H1 (cell line): ENCODE measurements around the gene PREX1. TPM values are rescaled to one million over a fixed set of nuclear protein-coding genes. Genes with fewer than 3 reads are reported as not detected.

ENCODE experiments used
- CTCF ChIA-PET: fragments of 300-600 bp; sonication (Branson Sonifier 250); formaldehyde crosslinking; loops from one replicate; lab custom pipeline; 2021; ENCODE audit not compliant: partially characterized antibody; lab: Charles Lee
- POLR2A ChIA-PET: fragments of 300-600 bp; sonication (Branson Sonifier 250); formaldehyde crosslinking; loops from one replicate; lab custom pipeline; 2021; ENCODE audit warnings: inconsistent platforms; ENCODE audit not compliant: partially characterized antibody; lab: Charles Lee
- DNase-seq, 2 experiments: peaks; one replicate each; pipeline versions ENCODE4 v3.0.0 to v3.0.0-alpha.2; 2010 to 2022; ENCODE audit warnings: low spot score in 2 of 2, low read depth in 1 of 2, mixed read lengths in 1 of 2
- FAIRE-seq: peaks from 2 replicates; lab custom pipeline; 2011; peaks lifted over from hg19 to GRCh38; lab: Jason Lieb, UNC
- H2AFZ ChIP-seq: 2 replicates; pipeline ENCODE4 v1.8.1; 2012; ENCODE audit warnings: low read length, inconsistent platforms
- H2AK5ac ChIP-seq: 2 replicates; pipeline ENCODE4 v1.6.1; 2013; ENCODE audit warnings: low read depth, low read length
- H2BK120ac ChIP-seq: replicated peaks from 2 replicates; pipeline ENCODE3; 2013; ENCODE audit warnings: low read depth, low read length, inconsistent platforms
- H2BK12ac ChIP-seq: 2 replicates; pipeline ENCODE4 v1.6.1; 2013; ENCODE audit warnings: low read depth, low read length
- H2BK15ac ChIP-seq: 2 replicates; pipeline ENCODE4 v1.6.1; 2013; ENCODE audit warnings: low read length
- H2BK20ac ChIP-seq: 2 replicates; pipeline ENCODE4 v1.6.1; 2013; ENCODE audit warnings: low read length
- H2BK5ac ChIP-seq: 2 replicates; pipeline ENCODE4 v1.6.1; 2013; ENCODE audit warnings: low read depth, low read length
- H3K14ac ChIP-seq: 2 replicates; pipeline ENCODE4 v1.6.1; 2013; ENCODE audit warnings: inconsistent platforms; ENCODE audit not compliant: insufficient read length
- H3K18ac ChIP-seq: 2 replicates; pipeline ENCODE4 v1.6.1; 2013; ENCODE audit warnings: low read length; ENCODE audit errors: extremely low read depth
- H3K23ac ChIP-seq: 2 replicates; pipeline ENCODE4 v1.6.1; 2013; ENCODE audit warnings: inconsistent platforms; ENCODE audit not compliant: insufficient read length
- H3K23me2 ChIP-seq: 2 replicates; pipeline ENCODE4 v1.6.1; 2013; ENCODE audit warnings: low read depth, low read length
- H3K27ac ChIP-seq: 2 replicates; pipeline ENCODE4 v1.6.1; 2011; ENCODE audit warnings: low read depth, low read length, inconsistent platforms
- H3K27me3 ChIP-seq, 4 experiments: replicated peaks in 1 of 4; 1 replicate in 1 of 4; 2 replicates in 3 of 4; pipeline versions ENCODE4 v1.6.1 to v1.8.1; 2011 to 2013; ENCODE audit warnings: low read length in 3 of 4, mild to moderate bottlenecking in 3 of 4, inconsistent platforms in 2 of 4, mixed read lengths in 2 of 4, moderate library complexity in 1 of 4; ENCODE audit not compliant: control insufficient read depth in 3 of 4, insufficient read depth in 3 of 4; ENCODE audit errors: extremely low read depth in 1 of 4
- H3K36me3 ChIP-seq, 4 experiments: 2 replicates each; pipeline versions ENCODE4 v1.6.1 to v1.8.1; 2011 to 2013; ENCODE audit warnings: mild to moderate bottlenecking in 4 of 4, low read length in 3 of 4, moderate library complexity in 2 of 4, control low read depth in 1 of 4, inconsistent platforms in 1 of 4; ENCODE audit not compliant: insufficient read depth in 4 of 4, control insufficient read depth in 2 of 4
- H3K4ac ChIP-seq: replicated peaks from 2 replicates; pipeline ENCODE3; 2013; ENCODE audit warnings: low read length, low read depth, mixed read lengths, inconsistent platforms; ENCODE audit not compliant: insufficient read length
- H3K4me1 ChIP-seq, 4 experiments: replicated peaks in 1 of 4; 1 replicate in 1 of 4; 2 replicates in 3 of 4; pipeline versions ENCODE4 v1.6.1 to v1.8.1; 2011 to 2013; ENCODE audit warnings: low read length in 3 of 4, inconsistent platforms in 2 of 4, mixed read lengths in 1 of 4; ENCODE audit not compliant: insufficient read depth in 4 of 4, control insufficient read depth in 3 of 4
- H3K4me2 ChIP-seq, 2 experiments: 2 replicates each; pipeline versions ENCODE4 v1.6.1 to v1.8.1; 2011 to 2013; ENCODE audit warnings: low read depth in 2 of 2, low read length in 2 of 2, control low read depth in 1 of 2, inconsistent platforms in 1 of 2, mild to moderate bottlenecking in 1 of 2; ENCODE audit not compliant: insufficient read depth in 1 of 2
- H3K4me3 ChIP-seq, 4 experiments: fragments of 200-600, 300-600 bp in 1 of 4; sonication (generic), shearing (Covaris generic), sonication (Bioruptor Twin) in 1 of 4; 2 replicates each; pipeline versions ENCODE4 v1.5.1 to v1.8.1; 2011 to 2016; ENCODE audit warnings: low read length in 4 of 4, low read depth in 3 of 4, control low read depth in 2 of 4, inconsistent platforms in 2 of 4, mild to moderate bottlenecking in 2 of 4, mixed read lengths in 1 of 4, moderate library complexity in 1 of 4; ENCODE audit not compliant: insufficient read depth in 2 of 4; ENCODE audit errors: extremely low read depth in 1 of 4
- H3K56ac ChIP-seq: replicated peaks from 2 replicates; pipeline ENCODE3; 2013; ENCODE audit warnings: low read depth, mild to moderate bottlenecking, mixed read lengths, low read length, inconsistent platforms; ENCODE audit not compliant: insufficient read length
- H3K79me1 ChIP-seq: 2 replicates; pipeline ENCODE4 v1.6.1; 2013; ENCODE audit warnings: low read depth, low read length, control low read depth
- H3K79me2 ChIP-seq, 2 experiments: 2 replicates each; pipeline versions ENCODE4 v1.6.1 to v1.8.1; 2012 to 2013; ENCODE audit warnings: low read length in 2 of 2, mild to moderate bottlenecking in 2 of 2, inconsistent platforms in 1 of 2; ENCODE audit not compliant: insufficient read depth in 2 of 2, control insufficient read depth in 1 of 2
- H3K9ac ChIP-seq, 4 experiments: replicated peaks in 1 of 4; 1 replicate in 1 of 4; 2 replicates in 3 of 4; pipeline versions ENCODE4 v1.6.1 to v1.8.1; 2011 to 2013; ENCODE audit warnings: low read depth in 3 of 4, low read length in 3 of 4, control low read depth in 2 of 4, mild to moderate bottlenecking in 2 of 4, moderate library complexity in 2 of 4, inconsistent platforms in 1 of 4; ENCODE audit errors: extremely low read depth in 1 of 4
- H3K9me3 ChIP-seq, 2 experiments: 2 replicates each; pipeline versions ENCODE4 v1.6.1 to v1.8.1; 2012 to 2013; ENCODE audit warnings: mild to moderate bottlenecking in 2 of 2, moderate library complexity in 2 of 2, control low read depth in 1 of 2, inconsistent platforms in 1 of 2, low read depth in 1 of 2, low read length in 1 of 2, mixed read lengths in 1 of 2; ENCODE audit not compliant: insufficient read depth in 2 of 2
- H4K20me1 ChIP-seq, 2 experiments: replicated peaks in 1 of 2; 2 replicates each; pipeline versions ENCODE3 to v1.8.1; 2011 to 2013; ENCODE audit warnings: inconsistent platforms in 2 of 2, low read length in 2 of 2, mild to moderate bottlenecking in 1 of 2; ENCODE audit not compliant: insufficient read depth in 2 of 2, control insufficient read depth in 1 of 2
- H4K5ac ChIP-seq: 2 replicates; pipeline ENCODE4 v1.6.1; 2013; ENCODE audit warnings: low read length, low read depth, mixed read lengths, inconsistent platforms; ENCODE audit not compliant: insufficient read length
- H4K8ac ChIP-seq: 2 replicates; pipeline ENCODE4 v1.8.0; 2013; ENCODE audit warnings: mild to moderate bottlenecking, moderate library complexity, low read length, inconsistent platforms; ENCODE audit not compliant: insufficient read depth; ENCODE audit errors: extremely low read depth
- H4K91ac ChIP-seq: replicated peaks from 2 replicates; pipeline ENCODE3; 2013; ENCODE audit warnings: low read length, mixed read lengths, inconsistent platforms; ENCODE audit not compliant: insufficient read length
- CHD1 ChIP-seq: IDR thresholded peaks from 2 replicates; pipeline ENCODE4 v1.6.1; 2012; ENCODE audit warnings: low read depth, low read length, improper control_type of control experiment
- CTCF ChIP-seq, 3 experiments: IDR thresholded peaks; 1 replicate in 2 of 3; 2 replicates in 1 of 3; pipeline versions ENCODE4 v1.5.1 to v1.6.1; 2011; ENCODE audit warnings: low read length in 3 of 3, mild to moderate bottlenecking in 3 of 3, inconsistent platforms in 2 of 3, low read depth in 1 of 3, moderate library complexity in 1 of 3; ENCODE audit not compliant: insufficient read depth in 1 of 3; ENCODE audit errors: control extremely low read depth in 1 of 3
- KDM5A ChIP-seq: fragments of 200-600 bp; IDR thresholded peaks from 2 replicates; pipeline ENCODE4 v1.7.1; 2012; ENCODE audit warnings: mild to moderate bottlenecking, low read length, inconsistent platforms, mixed read lengths
- SIN3A ChIP-seq, 2 experiments: IDR thresholded peaks in 1 of 2; conservative IDR thresholded peaks in 1 of 2; 2 replicates each; pipeline ENCODE4 v1.6.1; 2011 to 2012; ENCODE audit warnings: low read length in 2 of 2, improper control_type of control experiment in 1 of 2, low read depth in 1 of 2, mild to moderate bottlenecking in 1 of 2
- WGBS, 2 experiments: shearing (Covaris generic) in 1 of 2; methylation state at CpG; one replicate each; pipeline versions ENCODE4 v1.1.6 to v1.1.7; 2013 to 2015; ENCODE audit warnings: low lambda C conversion rate in 2 of 2, mixed read lengths in 2 of 2, inconsistent platforms in 1 of 2, low coverage in 1 of 2, missing lambda C conversion rate in 1 of 2; ENCODE audit not compliant: insufficient replicate concordance in 2 of 2, insufficient coverage in 1 of 2, insufficient read length in 1 of 2; ENCODE audit errors: extremely low coverage in 1 of 2, missing lambda C conversion rate in 1 of 2; 5-methylcytosine and 5-hydroxymethylcytosine counted together
- polyA plus RNA-seq, 7 experiments: library from polyadenylated mRNA; depleted of rRNA in 3 of 7; stranded (reverse) in 5 of 7; unstranded in 2 of 7; fragments of >200 nt in 5 of 7; fragments of 200-250 nt in 2 of 7; gene quantifications; 1 replicate in 5 of 7; 2 replicates in 1 of 7; 4 replicates in 1 of 7; pipeline versions ENCODE4 v1.2.1 to v1.2.3, GENCODE V29; 2011 to 2013; ENCODE audit warnings: missing spikeins in 2 of 7, mixed read lengths in 2 of 7
- total RNA-seq: library from RNA; stranded (reverse); fragmentation: NEBNext Ultra II Directional; extraction: Animal tissue kit (Norgen Biotek cat#: 25700); gene quantifications from 2 replicates; pipeline ENCODE4 v1.2.1, GENCODE V29; 2021

PREX1 gene
- total and polyA plus RNA-seq, 2 of the 8 experiments (the other 6 are each of a cell fraction or from before 2014, with no cell fraction given), result 10.7 to 12.8 TPM

GRCh38 chr20:48586730-48587129 lies 241.1 kb downstream of the PREX1 start:
- Histone ChIP-seq H3K36me3 (no peaks in the 10 kb centered on the region), H2BK20ac (no peak overlapping the region), H2BK120ac (no peak overlapping the region), H4K91ac (no peak overlapping the region), H3K27ac (no peak overlapping the region), H3K79me2 (no peaks in the 10 kb centered on the region), H3K18ac (no peak overlapping the region), H3K4me3 (no peak overlapping the region), H2AFZ (no peak overlapping the region), H4K20me1 (no peaks in the 10 kb centered on the region), H3K9ac (no peak overlapping the region), H4K8ac (no peak overlapping the region), H2BK12ac (no peak overlapping the region), H3K23ac (no peak overlapping the region), H3K4ac (no peak overlapping the region), H3K9me3 (peaks cover 0 to 6% of the 10 kb centered on the region in 2 experiments; a peak in 1 of 4 replicates), H3K14ac (no peak overlapping the region), H3K56ac (no peak overlapping the region), H3K27me3 (no peaks in the 10 kb centered on the region), H3K4me2 (no peak overlapping the region), H4K5ac (no peak overlapping the region), H3K4me1 (no peaks in the 10 kb centered on the region), H3K23me2 (no peaks in the 10 kb centered on the region; the same call in 1 of the 2 replicates), H2BK15ac (no peak overlapping the region), H2AK5ac (no peak overlapping the region), H2BK5ac (no peak overlapping the region), H3K79me1 (no peaks in the 10 kb centered on the region)
- FAIRE-seq (no peak), DNase-seq (no peak)
- ChIA-PET CTCF (interaction anchor here (0.8 kb wide), 1 partner anchor 199 kb away, joined by 3 read pairs; no protein-coding TSS in a partner anchor), POLR2A (no interaction called here)
- TF ChIP-seq SIN3A (conservative IDR thresholded peaks at IDR 0.05 in 1 of 2, IDR thresholded peaks at IDR 0.05 in 1 of 2; ENCODE audit: low read depth in 1 of 2, low read length in 2 of 2) (no peak), CTCF (IDR thresholded peaks at IDR 0.05; ENCODE audit: control extremely low read depth in 1 of 3, insufficient read depth in 1 of 3, low read depth in 1 of 3, low read length in 3 of 3) (no peak), KDM5A (no peak), CHD1 (no peak)
- WGBS, 2 experiments, result 96% methylated on average over 8 of the region's 8 CpGs; no CpG with 5 or more reads in 1 of the 2 experiments
